CD4-positive, alpha-beta T cell treated with Interleukin-4 for 4 hours (primary cell): ENCODE measurements around the gene CDK11B.
A peak's percentile ranks its signal among the peaks of the same experiment; 100 is the strongest.

Source experiments
- DNase-seq: peaks from one replicate; pipeline ENCODE4 v3.0.0-alpha.2; 2020

Gene CDK11B

DNA sequence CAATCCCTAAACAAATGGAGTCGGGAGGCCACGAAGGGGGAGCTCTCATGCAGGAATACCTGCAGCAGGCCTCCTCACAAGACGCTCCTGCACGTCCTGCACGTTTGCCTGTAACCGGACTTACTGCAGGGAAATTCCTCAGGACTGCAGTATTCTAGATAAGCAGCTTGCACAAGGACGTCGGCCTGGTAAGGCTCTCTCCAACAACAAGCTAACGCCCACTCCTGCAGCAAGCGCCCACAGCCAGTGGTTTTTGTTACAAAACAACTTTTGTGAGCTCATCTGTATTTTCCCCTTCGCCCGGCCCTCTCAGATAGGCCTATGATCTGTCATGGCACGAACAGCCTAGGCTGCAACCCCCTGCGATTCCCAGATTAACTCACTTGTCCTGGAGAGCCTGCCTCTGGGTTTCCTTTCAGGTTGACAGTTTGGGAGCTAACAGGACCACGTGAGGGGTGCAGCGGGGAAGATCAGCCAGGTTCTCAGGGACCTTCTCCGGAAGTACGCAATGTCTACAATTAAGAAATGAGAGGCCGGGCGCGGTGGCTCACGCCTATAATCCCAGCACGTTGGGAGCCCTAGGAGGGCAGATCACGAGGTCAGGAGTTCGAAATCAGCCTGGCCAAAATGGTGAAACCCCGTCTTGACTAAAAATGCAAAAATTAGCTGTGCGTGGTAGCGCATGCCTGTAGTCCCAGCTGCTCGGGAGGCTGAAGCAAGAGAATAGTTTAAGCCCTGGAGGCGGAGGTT lies 44.4 kb downstream of the CDK11B start:
- peak; percentile 82 for DNase-seq

DNA sequence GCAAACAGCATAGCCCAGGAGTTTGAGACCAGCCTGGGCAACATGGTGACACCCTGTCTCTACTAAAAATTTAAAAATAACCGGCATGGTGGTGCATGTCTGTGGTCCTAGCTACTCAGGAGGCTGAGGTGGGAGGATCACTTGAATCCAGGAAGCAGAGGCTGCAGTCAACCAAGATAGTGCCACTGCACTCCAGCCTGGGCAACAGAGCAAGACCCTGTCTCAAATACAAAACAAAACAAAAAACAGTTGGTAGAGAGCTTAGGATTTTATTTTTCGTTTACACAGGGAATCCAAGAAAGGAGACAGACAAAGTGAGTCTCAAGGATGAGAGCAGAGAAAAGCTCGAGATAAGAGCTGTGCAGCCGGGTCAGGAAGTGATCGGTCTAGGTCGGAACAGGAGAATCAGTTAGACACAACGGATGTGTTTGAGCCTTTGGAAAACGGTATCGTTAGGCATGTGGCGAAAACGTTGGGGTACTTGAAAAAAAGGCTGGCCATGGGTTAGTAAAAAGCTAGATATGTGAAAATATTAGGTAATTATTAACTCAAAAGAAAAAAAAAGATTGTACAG lies 45.2 kb downstream of the CDK11B start:
- no peak for DNase-seq

DNA sequence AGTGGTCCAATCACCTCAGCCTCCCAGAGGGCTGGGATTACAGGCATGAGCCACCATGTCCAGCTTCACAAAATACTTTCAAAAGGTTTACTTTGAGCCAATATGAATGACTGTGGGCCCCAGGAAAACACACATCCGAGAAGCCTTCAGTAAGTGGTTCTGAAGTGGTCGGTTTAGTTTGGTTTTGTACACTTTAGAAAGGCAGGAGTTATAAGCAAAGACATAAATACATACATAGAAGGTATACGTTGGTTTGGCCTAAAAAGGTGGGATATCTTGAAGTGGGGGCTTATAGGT lies 46.8 kb downstream of the CDK11B start:
- DNase-seq: no peak

DNA sequence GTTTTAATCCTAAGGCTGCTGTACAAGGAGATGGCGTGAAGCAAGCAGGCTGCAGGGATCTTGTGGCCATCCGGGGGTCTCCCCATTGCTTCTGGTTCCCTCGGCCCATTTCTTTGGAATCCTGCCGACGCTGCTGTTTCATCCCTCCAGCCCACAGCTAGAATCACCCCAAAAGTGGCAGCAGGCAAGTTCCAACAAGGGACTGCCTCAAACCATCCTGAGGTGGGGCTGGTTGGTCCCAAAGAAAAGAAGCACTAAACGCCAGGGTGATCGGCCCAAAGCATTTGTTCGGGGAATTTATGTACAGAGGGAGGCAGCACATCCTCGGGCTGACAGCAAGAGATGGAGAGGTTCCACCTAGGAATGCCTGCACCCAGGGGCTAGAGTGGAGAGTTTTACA lies 48.0 kb downstream of the CDK11B start:
- DNase-seq: no peak

DNA sequence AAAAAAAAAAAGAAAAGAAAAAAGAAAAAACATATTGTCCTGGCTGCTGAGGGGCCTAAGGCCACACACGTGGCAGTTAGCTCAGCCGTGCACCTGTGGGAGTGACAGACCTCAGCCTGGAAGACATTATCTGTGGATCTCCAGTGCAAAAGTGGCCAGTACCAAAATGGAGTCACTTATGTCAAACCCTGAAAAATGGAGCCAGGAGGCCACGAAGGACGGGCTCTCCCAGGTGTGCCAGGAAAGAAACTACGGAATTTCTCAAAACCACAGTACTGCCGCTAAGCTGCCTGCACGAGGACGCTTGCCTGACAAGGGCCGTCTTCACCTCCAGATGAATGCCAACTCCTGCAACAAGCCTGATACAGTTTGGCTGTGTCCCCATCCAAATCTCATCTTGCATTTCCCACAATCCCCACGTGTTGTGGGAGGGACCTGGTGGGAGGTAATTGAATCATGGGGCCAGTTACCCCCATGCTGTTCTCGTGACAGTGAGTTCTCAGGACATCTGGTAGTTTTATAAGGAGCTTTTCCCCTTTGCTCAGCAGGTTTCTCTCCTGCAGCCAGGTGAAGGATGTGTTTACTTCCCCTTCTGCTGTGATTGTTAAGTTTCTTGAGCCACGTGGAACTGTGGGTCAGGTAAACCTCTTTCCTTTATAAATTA lies 48.9 kb downstream of the CDK11B start:
- no peak for DNase-seq

DNA sequence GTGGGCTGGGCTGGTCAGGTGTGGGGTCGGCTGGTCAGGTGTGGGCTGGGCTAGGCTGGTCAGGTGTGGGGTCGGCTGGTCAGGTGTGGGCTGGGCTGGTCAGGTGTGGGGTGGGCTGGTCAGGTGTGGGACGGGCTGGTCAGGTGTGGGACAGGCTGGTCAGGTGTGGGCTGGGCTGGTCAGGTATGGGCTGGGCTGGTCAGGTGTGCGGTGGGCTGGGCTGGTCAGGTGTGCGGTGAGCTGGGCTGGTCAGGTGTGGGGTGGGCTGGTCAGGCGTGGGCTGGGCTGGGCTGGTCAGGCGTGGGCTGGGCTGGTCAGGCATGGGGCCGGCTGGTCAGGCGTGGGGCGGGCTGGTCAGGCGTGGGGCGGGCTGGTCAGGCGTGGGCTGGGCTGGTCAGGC lies 52.6 kb downstream of the CDK11B start:
- DNase-seq: no peak

DNA sequence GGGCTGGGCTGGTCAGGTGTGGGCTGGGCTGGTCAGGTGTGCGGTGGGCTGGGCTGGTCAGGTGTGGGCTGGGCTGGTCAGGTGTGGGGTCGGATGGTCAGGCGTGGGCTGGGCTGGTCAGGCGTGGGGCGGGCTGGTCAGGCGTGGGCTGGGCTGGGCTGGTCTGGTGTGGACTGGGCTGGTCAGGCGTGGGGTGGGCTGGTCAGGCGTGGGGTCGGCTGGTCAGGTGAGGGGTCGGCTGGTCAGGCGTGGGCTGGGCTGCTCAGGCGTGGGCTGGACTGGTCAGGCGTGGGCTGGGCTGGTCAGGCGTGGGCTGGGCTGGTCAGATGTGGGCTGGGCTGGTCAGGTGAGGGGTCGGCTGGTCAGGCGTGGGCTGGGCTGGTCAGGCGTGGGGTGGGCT lies 53.1 kb downstream of the CDK11B start:
- no peak for DNase-seq

DNA sequence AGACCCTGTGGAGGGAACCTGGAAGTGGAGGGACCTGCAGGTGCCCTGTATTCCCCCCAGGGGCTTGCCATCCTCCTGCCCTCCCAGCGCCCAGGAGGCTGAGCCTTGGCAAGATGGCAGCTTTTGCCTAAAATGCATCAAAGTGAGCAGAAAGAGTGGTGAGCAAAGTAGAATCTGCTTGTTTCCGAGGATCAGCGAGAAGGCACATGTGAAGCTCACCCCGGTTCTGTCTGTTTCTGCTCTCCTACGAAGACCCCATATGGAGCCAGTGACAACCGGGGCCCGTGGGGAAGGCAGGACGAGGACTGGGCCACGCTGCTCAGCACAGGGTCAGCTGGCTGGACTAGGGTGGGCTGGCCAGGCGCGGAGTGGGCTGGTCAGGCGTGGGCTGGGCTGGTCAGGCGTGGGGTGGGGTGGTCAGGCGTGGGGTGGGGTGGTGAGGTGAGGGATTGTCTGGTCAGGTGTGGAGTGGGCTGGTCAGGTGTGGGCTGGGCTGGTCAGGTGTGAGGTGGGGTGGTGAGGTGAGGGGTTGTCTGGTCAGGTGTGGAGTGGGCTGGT lies 53.7 kb downstream of the CDK11B start:
- no peak for DNase-seq

DNA sequence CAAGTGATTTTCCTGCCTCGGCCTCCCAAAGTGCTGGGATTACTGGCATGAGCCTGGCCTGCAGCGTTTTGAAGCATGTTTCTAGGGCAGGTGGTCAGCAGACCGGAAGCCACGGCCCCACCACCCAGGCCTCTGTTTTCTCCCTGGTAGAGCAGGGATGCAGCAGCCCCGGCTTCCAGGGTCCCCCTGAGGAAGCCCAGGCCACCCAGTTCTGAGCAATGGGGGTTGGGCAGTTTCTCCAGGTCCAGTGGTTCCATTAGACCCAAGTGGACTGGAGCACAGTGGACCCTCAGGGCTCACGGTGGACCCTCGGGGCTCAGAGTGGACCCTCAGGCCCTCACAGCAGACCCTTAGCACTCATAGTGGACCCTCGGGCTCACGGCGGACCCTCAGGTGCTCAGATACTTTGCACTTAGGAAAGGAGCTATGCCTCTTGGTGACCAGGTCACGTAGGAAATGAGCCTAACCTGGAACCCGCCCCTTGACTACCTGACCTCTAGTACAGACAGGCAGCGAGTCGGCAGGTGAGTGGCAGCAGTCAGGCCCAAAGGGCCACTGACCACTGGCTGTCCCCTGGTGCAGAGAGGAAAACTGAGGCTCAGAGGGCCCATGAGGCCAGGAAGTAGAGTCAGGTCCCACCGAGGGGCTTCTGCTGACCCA lies 54.3 kb downstream of the CDK11B start:
- DNase-seq: no peak

DNA sequence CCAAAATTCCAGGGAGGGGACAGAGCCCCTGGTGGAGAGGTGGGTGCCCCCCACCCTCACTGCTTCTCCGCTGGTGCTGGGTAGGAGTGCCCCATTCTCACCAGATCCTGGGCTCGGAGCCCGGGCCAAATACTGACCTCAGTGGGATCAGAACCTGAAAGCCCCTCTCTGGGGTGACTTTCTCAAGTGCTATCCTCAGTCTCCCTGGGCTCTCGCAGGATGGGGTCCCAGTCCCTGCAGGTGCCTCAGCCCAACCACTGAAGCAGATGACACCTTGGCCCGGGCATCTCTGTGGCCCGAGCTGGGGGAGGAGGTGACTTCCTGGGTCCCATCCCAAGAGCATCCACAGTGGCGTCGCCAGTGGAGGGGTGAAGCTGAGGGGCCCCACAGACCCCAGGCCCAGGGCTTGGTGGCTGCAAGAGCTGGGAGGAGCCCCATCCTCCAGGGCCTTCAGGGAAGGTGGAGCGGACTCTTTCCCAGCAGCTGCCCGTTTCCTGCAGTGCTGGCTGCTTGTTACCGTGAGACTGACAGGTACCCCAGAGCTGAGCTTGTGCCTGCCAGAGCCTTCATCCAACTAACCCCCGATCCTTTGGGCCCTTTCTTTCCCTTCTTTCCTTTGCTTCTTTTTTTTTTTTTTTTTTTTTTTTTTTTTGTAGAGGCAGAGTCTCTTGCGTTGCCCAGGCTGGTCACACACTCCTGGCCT lies 55.0 kb downstream of the CDK11B start:
- DNase-seq: no peak

DNA sequence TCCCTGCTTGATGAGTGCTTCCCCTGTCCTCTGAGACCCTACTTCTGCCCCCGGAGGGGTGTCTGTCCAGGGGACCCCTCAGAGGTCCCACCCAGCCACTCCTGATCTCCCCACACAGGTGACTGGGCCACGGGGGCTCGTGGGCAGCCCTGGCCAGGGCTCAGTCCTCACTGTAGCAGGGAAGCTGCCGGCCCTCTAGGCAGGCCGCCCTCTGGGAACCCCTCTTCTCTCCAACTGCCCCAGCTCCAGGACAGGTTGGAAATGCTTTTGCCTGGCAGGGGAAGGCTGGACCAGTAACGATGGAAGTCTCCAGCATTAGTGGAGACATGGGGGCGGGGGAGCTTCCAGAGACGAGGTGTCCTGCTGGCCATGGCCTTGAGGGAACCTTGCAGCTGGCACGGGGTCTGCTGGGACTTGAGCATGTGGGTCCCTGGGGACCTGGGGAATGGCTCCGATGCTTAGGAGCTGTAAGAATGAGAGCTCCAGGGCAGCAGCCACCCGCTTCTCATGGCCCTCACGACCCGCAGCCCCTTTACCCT lies 55.8 kb downstream of the CDK11B start:
- no peak for DNase-seq

DNA sequence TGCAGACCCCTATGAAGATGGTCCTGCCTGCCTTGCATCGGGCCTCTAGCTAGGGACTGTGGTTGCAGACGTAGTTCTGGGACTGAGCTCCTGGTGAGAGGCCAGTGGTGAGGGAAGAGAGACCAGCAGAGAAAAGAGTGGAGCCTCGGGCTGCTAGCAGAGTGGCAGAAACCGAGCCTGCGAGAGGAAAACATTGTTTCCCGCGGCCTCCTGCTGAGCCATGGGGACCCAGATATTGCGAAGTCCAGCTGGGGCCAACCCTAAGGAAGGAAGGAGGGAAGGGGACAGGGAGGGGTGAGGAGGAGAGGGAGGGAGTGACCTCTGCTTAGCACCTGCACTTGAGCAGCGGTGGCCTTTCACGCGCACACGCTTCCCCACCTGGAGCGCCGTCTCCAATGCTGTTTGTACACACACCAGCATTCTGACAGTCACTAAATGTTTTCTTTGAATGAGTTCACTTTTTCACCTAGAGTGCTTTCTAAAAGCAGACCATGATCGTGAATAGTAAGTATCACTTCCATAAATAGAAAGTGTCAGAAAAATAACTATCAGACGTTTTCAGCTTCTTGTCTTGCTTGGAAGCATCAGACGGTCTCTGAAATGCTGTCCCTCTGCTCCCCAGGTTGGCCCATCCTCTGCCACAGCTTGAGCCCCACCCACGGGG lies 56.4 kb downstream of the CDK11B start:
- DNase-seq: no peak

DNA sequence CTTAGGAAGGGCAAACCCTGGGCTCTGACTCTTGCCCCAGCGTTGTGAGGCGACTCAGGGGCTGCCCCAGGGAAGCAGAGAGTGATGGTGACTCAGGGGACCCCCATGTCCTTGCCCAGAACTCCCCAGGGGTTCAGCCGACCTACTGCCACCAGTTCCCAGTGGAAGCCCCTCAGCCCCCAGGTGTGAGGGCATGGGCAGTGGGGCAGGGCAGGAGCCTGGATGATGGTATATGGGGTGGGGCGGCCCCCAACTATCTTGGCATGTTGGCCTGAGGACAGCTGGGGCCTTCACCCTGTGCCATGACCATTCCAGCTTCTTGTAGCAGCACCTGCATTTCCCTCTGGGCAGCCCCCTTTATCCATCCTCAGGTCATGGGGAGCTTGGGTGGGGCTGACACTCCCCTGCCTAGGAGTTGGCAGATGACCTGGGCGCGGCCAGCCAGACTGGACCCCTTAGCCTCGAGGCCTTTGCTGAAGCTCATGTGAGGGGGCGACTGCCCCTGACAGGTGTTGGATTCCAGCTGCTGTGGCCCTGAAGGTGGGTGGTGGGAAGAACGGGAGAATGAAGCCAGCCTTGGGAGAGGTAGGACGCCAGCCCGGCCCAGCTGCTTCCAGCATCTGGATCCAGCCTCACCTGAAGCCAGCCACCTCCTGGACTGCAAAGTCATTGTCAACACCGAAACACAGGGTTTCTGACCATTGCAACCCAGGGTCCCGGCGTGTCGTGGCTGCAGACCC lies 57.1 kb downstream of the CDK11B start:
- DNase-seq: no peak

DNA sequence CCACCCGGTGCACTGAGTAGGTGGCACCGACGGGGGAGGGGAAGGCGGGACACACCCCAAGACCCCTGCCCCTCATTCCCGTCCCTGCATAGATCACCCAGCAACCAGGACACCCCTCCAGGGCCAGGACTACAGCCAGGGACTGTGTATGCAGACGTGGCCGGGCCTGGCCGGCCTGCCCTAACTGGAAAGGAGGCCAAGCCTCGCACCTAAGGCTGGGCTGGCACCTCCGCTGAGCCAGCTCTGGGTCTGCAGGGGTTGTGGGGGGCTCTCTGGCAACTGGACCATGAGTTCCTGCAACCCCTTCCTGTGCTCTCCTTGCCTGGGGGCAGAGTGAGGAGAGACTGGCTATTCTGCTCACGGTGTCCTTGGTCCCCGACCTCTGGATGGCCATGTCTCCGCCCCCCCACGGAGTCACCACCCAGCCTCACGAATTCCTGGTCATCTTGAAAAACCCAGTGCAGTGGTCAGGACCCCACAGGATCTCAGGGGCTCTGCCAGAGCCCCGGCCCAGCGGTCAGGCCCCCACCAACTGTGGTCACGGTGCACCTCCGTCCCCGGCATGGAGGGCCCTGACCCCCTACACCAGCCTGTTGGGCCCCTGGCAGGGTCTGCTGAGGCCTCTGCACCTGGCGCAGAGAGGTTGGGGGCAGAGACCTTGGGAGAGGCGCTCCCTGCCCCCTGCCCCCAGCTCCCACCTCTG lies 57.8 kb downstream of the CDK11B start:
- DNase-seq: no peak

DNA sequence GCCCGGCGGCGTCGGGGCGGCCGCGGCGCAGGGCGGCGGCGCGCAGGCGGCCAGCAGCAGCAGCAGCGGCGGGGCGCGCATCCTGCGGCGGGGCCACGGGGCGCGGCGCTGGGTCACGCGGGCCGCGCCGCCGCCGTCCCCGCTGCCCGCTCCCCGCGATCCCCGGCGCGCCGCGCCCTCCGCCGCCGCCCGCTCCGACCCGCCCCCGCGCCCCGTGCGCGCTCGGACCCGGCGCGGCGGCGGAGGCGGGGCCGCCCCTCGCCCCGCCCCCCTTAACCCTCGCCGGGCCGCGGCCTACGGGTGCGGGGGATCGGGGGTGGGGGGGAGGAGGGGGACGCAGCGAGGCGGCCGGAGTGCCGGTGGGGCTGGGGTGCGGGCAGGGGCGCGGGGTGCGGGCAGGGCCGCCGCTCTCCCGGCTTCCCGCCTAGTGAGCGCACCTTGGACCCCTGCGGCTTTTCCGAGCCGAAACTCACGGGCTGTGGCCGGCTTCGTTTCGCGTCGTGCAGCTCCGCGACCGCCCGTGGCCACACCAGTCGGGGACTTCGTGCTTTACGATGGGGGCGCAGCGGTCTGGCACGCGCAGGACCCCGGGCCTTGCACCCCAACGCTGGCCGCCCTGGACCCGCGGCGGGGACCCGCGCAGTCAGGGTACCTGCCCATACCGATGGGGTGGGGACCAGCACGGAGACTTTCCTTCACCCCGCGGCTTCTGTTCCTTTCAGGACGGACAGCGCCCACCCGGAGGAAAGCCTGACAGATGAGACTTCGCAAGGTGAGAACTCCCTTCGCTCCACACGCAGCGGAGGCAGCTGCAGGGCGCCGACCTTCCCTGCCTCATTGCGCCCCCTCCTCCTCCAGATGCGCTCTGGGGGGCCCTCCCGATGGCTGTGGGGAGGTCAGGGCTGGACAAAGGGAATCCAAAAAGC lies 58.6 kb downstream of the CDK11B start, which contains the start of gene FNDC10:
TSS of gene FNDC10 (minus strand) at position 201 of the 926 bp plus-strand sequence. CDS start at position 81, 120 bp downstream.
- no peak for DNase-seq

DNA sequence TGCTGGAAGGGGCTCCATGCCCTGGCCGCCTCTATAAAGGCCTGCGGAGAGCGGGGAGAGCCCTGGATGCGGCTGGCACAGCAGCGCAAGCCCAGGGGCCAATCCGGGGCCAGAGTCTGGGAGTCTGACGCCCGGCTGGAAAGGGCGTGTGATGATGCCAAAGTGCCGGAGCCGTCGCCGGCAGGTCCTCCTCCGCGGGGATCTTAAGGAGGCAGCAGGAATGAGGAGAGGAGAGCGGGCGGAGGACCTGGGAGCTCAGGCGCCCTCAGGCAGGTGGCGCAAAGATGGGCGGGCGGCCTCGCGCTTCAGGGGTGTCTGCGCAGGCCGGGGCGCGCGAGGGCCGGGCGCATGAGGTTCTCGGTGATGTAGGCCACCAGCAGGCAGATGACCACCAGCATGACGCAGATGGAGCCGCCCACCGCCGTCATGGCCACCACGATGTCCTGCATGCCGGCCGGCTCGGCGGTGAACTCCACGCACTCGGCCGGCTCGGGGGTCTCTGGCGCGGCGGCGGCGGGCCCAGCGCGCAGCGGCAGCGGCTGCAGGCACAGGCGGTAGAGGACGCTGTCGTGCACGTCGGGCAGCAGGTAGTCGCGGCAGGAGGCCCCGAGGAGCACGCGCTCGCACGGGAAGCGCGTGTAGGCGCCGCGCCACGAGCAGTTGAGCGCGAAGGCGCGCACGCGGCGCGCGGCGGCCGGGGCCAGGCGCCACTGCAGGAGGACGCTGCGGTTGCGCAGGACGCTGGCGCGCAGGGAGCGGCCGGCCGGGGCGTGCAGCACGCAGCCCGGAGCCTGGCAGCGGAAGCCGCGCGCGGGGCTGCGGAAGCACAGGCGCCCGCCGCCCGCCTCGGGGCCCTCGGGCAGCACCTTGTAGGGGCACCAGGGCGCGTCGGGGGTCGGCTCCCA lies 59.5 kb downstream of the CDK11B start:
- peak; percentile 22 for DNase-seq

DNA sequence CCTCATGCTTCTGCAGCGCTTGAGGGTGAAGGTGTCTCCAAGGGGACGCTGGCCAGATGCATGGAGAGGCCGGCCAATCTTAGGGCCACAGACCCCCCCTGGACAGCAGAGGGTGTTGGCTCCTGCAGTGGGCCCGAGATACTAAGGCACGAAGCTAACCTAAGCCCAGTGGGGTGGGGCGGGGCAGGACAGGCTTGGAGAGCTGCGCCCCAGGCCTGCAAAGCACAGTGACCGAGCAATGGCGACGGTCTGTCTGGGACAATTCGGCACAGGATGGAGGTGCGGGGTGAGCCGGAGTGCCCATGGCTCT lies 60.1 kb downstream of the CDK11B start:
- no peak for DNase-seq

DNA sequence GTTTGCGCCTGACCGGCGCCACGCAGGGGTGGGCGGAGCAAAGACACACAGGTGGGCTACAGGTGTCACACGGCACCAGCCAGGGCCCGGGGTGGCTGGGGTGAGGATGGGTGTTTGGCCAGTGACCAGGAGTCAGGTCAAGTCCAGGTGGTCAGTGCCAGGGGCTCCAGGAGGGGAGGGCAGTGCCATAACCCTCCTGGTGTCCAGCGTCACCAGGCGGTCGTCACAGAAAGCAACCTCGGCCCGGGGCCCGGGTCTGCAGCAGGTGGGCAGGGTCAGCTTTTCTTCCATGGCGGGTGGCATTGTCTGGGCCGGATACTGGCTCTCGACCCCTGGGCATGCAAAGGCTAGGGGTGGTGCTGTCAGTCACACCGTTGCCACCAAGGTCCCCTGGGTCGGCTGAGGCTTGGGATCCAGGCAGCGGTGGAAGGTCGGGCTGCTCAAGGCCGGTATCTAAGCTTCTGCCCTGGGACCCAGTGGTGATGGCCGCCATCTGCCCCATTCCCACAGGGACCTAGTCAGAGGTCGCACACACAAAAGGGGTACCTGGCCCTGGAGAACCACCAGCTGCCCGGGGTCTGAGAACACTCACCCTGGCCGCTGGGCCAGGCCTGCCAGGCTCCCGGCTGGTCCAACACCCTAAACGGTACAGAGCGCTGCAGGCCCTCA lies 60.6 kb downstream of the CDK11B start:
- no peak for DNase-seq
